GM18520 (cell line): ENCODE results near the gene TCF7L2.

Experiments used
- ATAC-seq: cut with Tn5 transposase; IDR thresholded peaks from one replicate; pipeline ENCODE4 v1.9.1; 2021; ENCODE audit not compliant: unreplicated experiment

Gene TCF7L2

DNA sequence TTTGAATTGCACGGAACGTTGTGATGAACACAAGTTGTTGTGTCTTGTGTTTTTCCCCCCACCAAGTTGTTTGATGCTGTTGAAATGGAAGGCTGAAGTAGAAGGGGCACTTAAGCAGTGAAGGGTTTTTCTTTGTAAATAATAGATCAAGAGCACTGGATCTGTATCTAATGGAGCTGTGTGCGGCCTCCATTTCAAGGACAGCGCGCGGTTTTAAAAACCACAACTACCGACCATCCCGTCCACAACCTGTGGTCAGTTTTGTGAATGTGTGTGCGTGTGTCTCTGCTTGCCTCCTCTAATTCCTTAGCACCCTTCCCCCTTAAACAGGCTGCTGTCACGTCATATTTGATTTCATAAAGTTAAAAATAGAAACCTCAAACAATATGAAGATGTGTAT is 165.5 kb downstream of the TCF7L2 start:
- no peak for ATAC-seq

DNA sequence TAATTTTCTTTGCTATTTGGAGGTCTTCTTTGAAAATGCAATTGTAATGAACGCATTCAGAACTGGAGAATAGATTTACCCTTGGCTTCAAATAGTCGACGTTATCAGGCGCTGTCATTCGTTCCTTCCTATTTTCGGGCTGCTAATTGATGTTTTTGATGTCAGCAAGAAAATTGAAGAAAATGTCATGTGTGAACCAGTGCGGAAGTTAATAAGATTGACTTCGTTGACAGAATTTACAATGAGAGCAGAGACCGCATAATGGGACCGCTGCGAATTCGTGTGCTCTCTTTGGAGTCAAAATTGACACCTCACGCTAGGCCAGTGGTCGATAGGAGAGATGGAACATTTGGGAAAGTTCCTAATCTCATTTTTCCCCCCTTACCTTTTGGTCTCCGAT is 168.8 kb downstream of the TCF7L2 start:
- ATAC-seq = no peak

DNA sequence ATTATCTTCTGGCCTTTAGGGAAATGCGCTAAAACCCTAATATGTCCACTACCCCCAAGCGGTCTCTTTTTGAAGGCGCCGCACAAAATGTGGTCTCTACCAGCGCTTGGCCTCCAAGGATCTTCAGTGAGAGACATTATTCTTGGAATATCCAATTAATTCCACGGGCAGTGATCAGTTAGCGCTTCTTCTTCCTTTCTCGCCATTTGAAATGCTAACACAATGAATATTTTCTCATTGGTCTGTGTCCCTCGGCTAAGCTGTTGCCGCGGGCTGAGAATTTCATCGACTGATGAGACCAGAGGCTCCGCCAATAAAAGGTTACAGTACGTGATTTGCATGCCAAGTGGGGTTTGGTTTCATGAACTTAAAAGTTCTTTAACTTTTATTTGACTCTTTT is 169.8 kb downstream of the TCF7L2 start:
- no peak for ATAC-seq

DNA sequence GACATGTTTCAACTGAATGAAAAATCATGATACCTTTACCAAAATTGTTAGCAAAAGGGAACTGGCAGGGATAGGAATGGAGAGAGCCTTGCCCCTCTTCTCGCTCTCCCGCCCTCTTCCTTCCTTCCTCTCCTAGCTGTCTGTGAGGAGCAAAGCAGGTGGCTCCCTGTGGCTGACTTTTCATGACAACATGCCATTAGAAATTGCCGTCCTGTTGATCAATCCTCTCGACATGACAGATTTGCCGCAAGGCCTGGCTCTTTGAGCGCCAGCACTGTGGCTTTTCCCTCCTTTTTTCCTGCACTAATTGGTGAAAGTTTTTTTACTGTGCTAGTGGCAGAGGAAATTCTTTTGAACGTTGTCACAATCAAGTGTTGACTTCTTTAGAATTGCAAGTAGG is 171.1 kb downstream of the TCF7L2 start:
- no peak for ATAC-seq

DNA sequence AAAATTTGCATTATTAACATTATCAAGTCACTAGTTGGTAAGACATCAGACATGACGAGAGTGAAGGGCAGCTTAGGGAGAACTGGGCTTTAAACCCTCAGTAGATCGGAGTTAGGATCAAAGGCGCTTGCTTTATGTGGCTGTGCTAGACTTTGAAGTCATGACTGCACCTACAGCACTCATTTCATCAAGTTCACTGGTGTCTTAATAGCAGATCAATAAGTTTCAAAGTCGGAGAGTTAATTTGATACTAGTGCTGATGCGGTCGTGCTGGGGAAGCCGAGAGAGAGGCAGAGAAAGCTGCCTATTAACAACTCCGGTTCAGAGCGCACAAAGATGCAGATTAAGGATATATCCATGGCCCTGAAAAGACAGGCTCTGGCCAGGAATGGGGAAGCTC is 172.9 kb downstream of the TCF7L2 start:
- ATAC-seq = no peak

DNA sequence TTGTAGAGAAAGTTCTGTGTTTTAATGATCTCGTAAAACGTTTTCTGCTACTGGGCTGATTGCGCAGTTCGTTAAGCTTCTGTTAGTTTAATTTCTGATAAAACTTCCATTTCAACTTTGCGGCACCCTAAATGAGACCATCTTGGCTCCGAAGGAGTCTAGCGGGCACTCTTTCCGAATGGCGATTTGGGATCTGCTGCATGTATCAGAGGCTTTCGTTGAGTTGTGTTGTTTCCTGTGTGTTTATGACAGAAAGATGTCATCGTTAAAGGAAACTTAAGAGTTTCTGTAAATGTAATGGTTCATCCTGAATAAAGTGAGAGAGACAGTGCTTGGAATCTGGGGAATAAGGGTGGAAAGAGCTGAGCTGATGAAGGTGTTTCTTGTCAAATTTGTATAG is 174.7 kb downstream of the TCF7L2 start:
- no peak for ATAC-seq

DNA sequence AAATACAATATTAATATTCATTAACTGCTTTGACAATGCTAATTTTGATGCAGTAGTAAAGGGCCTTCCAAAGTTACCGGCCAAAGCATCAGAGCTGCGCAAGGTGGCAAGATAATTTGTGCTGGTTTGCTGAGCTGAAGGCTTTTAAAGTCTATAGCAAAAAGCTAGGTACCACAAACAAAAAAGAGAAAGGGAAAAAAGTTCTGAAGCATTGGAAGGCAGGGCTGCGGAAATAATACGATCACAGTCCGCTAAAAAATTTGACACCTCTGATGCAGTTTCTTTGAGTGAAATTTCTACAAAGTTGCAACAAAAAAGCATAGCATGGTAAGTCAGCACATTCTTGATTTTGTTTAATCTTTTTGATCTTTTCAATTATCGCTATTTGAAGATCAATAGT is 175.6 kb downstream of the TCF7L2 start:
- no peak for ATAC-seq

DNA sequence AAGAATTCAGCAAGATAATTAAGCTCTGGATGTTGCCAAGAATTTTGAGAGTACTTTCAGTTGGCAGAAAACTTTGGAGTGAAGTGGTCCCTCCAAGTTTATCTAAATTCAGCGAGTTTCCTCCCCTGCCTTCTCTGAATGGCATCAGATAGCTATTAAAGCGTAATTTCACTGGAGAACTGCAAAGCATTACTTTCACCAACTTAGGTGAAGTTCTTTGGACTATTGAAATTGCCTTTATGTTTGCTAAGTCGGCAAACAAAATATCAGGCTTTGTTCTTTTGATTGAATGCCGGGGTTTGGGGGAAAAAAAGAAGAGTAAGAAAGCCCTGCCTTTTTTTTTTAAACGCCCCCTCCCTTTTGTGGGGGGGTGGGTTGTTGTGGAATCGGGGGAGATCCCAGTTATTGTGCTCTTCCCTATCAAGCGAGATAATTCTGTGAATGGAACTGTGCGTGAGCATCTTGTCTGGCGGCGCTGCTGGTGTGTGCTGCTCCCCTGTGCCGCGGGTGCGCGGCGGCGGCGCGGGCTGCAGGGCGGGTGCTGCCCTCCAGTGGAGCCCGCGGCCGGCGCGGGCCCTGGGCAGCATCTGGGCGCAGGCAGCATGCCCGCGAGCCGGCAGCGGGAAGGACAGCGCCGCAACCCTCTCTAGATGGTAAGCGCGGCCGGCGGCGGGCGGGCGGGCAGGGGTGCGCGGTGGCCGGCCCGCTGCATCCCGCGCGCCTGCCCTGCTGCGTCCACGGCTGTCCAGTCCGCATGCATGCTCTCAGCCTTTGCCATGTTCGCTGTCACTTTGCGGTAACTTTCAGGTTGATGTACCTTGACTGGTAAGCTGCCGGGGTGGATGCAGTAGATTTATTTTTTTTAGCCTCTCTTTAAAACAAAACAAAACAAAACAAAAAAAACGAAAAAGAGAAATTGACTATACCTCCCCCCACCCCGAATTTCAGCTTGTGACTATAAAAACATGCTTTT is 176.5 kb downstream of the TCF7L2 start:
- ATAC-seq = no peak

DNA sequence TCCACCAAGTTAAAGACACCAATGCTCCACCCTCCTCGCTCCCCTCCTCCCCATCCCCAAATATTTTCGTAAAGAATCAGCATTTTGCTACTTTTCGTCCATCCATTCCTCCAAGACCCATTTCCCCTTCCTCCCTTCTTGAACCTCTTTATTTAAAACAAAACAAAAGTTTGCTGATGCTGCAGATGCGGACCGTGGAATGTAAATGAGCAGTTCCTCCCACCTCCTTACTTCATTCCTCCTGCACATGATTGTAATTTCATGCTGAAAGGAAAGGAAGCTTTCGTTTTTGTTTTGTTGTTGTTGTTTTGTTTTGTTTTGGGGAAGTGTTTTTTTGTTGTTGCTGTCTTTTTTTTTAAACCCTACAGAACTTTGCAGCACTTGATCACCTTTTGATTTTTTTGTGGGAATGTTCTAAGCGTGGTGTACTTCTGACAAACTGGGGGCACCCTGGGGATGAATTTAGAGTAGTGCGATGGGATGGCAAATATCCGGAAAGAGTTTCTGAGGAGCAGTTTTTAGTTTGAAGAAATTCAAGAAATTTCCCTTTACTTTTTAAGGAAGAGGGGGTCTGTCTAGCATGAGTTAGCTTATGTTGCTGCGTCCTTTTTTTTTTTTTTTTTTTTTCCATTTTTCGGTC is 177.3 kb downstream of the TCF7L2 start:
- no peak for ATAC-seq

DNA sequence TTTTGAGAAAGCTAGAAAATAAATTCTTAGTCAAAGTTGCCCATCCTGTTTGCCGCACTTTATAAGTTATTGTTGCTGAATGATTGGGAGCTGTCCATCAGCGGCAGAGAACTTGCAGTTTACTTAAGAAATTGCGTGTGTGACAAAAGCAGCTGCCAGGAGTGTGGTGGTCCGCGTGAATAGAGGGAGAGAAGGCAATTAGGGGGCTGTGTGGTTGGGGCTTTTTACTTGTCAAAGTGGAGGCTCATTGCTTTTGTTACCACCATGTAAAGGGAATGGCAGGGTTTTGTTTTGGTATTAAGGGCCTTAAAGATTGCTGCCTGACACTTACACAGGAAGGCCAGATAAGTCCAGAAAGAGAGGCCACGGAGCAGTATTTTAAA is 177.8 kb downstream of the TCF7L2 start:
- ATAC-seq = no peak

DNA sequence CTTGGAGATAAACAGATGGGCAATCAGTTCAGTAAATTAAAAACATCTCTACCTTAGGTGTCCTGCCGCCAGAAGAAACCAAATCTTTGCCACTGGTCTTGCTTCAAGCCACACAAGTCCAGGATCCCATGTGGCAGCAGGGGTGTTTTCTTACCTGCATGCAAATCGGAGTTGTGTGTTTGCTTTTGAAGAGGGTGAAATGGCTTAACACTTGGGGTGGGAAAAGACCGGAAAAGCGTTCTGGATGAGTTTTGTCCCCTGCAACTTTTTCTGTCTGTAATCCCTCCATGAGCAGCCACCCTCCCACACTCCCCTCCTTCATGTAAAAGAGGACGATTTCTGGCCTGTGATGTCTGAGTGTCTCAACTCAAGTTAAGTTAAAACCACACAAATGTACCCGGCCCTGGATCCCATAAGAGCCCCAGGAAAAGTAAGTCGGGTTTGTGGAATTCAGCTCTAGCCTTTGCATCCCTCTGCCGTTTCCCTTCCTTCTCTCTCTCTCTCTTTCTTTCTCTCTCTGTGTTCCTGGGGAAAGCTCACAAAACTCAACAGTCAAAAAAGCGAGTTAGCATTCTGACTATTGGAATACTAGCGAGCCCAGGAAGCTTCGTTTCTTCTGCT is 178.5 kb downstream of the TCF7L2 start:
- ATAC-seq = no peak

DNA sequence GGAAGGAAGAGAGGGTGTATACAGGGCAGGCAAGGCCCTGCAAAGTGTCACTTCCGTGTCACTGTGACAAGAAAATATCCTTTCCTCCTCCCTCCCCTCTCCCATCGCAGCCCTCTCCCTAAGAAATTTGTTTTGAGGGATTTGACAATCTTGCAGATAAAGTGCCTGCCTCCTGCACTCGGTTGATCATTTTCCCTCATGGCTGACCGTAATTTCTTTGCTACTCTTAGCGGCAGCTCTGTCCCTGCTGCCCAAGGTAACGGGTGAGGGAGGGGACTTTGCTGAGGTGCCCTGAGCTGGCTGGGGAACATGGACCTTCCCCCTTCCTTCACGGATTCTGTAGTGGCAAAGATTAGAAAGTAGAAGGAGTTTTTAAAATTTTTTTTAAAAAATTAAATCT is 179.1 kb downstream of the TCF7L2 start:
- ATAC-seq = no peak

DNA sequence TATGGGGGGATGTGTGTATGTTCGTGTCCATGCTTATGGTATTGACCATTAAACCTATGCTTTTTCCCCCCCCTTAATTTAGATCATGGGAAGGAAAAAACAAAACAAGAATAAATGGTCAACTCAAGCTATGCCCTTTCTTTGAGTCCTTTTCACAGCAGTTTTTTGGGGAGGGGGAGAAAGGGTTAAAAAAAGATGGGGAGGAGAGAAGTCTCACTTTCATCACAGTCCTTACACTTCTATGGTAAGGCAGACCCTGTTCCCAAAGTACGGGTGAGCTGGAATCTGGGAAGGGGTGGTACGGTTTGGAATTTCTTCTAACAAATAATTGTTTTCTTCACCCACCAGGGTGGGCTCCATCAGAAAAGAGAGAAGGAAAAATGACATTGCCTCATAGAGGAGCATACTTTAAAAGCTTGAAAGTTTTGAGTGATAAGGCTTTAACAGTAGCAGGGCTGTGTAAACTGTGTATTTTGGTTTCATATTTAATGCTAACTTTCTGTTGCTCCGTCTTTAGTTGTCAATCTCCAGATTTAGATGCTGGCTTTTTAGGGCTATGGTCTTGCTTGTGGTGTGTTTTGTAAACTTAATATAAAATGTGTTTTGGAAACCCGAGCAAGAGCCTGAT is 180.1 kb downstream of the TCF7L2 start:
- no peak for ATAC-seq

DNA sequence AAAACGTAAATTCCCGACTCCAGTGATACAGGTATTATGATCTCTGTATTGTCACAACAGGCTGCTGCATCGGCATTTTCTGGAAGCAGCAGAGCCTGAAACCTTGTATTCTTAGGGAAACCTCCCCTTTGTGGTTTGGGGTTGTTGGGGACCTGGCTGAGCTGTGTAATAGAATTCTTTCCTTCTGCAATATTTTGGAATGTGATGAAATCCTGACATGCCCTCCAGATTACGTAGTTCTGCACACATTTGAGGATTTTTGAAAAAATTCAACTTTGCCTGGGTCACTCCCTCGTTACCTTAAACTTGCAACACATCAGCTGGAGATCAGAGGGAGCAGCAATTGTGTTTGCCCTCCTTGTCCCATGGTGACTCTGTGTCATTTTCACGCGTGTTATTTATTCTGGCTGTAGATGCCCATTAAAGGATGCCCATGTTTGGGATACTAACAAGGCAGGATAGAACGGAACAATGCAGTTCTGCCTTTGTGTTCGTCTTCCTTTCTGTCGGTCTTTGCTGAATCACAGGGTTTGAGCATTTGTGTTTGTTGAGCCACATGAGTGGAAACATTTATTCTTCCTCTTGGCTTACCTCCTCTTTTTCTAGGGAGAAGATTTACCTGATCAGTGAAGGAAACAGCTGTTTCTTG is 181.7 kb downstream of the TCF7L2 start:
- ATAC-seq = no peak

DNA sequence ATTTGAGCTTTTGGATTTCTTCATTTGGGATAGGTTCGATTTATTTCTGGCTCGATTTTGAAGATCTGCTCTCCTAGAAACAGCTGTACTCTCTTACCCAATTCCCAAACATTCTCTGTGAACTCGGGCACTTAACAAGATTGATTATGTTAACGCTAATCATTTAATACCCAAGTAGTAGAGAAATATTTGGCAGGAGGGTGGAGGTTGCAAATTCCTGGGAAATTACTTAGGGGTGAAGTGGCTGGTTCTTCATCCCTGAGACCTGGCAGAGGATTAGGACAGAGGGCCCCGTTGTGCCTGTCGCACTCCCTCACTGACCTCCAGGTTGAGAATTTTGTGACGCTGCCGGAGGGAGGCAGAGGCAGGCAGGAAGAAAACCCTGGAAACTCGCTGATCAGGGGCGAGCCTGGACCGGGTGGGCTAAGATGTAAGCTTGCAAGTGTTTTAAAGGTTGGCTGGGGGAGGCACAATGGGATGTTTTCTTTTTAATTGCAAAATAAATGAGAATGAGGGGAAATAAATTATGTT is 182.6 kb downstream of the TCF7L2 start:
- no peak for ATAC-seq

DNA sequence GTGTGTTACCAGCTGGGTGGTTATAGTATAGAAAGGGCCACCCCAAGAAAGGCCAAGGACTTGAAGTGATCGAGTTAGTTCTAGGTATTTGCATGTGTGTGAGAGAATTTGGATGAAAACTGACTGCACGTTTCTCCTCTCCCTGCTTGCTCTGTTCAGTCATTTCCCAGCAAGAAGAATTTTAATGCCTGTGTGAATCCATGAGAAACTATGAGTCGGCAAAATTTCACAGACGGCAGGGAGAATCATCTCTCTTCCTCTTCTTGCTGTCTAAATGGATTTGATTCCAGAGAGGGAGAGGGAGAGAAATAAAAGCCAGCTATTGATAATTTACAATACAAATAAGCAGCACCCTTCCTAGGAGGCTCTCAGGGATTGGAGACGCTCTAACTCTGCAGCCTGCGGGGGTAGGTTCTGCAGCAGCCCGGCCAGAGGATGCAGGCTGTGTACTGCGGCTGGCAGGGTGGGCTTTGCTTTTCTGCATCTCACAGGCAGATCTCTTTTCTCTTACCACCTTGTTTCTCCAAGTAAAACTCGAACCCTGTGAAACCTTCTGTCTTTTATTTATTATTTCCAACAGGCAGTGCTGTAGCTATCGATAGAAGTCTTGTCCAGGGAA is 183.6 kb downstream of the TCF7L2 start:
- no peak for ATAC-seq

DNA sequence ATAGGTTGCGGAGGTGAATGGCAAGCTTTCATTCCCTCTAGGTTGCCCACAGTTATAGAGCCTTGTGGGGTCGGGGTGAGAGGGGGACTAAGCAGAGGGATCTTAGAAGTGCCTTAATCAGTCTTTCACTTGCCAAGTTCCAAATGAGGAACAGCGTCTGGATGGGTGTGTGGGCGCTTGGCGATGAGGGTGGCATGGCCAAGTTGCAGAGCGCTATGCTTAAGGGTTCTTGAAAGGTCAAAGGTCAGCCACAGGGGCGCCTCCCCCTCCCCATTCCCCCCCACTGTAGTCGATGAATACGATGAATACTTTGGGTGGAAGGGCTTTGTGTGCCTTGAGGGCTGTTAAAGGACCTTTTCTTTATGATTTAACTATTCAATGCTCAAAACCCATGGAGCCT is 185.0 kb downstream of the TCF7L2 start:
- ATAC-seq = no peak

DNA sequence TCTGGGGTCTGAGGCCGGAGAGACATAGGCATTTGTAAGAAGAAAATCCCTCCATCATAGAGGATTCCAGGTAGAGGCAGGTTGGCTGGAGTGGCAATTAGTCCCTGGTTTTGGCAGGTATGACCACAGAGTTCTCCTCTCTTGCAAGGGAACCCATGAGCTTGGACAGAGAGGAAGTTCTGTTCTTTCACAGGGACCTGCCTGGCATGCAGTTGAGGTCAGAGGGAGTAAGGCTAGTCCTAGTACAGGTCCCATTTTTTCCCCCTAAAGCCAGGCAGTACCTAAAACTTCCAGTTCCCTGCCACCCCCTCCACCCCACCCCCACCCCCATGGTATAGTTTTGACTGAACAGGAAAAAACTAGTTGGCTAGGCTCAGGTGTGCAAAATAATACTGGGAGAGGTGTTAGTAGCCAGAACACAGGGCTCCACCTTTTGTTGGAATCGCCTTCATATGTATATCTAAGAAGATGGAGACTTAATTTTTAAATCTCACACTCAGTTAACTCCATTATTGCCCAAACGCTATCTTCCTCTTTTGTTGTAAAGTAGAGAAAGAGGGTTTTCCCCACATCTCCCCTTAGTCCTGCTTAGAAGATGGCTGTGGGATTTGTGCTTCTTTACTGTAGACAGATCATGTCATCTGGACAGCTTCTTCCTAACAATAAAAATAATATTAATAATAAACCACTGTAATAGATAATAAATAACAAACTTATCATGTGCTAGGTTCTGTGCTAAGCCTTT is 188.1 kb downstream of the TCF7L2 start:
- no peak for ATAC-seq

DNA sequence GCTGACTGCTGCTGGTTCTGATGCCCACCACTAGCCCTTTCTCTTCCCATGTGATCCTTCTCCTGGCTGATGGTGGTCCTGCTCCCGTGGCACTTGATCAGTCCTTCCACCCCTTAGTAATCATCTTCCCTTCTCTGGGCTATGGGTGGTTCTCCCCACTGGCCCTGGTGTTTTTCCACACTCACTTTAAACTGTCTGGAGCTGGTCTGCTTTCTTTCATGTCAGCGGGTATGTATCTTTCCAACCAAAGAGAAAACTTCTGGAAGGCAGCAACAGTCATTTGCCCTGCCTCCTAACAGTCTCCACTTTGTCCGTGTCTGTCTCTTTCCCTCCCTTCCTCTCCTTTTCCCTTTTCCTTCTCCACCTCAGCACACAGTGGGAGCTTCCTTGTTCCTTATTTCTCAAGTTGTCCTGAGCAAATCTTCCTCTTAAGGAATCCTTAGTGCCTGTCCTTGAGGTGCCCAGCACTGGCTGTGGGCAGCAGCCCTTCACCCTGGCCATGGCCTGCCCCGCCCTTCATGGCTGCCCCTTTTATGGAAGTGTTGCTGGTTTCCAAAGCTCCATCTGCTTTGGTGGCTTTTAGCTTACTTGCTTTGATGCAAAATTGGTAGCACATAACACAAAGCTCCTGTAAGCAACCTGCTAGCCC is 189.0 kb downstream of the TCF7L2 start:
- ATAC-seq = no peak
